ENCODE measurements around the gene DENND5B.
"Not testable (repeated sequence)": the region's sequence is repeated elsewhere in the genome, so short reads cannot be mapped to it uniquely, and the experiment has no call there.

DENND5B gene

GRCh38 chr12:31501014-31501413 lies 89.9 kb downstream of the DENND5B start:
- not testable (repeated sequence) for DNase-seq

DNA sequence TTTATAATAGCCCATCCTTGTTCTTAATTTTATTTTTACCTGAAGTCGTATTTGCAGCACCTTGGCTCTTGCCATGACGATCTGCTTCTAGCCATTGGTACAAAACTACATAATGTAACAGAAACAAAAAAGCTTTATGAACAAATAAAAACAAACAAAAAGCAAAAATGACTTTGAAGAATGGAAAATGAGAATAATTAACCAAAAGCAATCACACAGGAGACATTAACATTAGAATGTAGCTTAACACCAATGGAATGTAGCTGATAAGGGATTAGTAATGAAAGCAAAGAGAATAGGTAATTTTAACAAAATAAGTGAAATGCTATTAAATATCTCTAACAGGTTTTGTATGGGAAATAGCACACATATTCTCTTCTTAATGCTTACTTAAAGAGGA lies 91.4 kb downstream of the DENND5B start:
- no peak for DNase-seq

GRCh38 chr12:31498424-31498823 lies 92.5 kb downstream of the DENND5B start:
- DNase-seq: no peak

DNA sequence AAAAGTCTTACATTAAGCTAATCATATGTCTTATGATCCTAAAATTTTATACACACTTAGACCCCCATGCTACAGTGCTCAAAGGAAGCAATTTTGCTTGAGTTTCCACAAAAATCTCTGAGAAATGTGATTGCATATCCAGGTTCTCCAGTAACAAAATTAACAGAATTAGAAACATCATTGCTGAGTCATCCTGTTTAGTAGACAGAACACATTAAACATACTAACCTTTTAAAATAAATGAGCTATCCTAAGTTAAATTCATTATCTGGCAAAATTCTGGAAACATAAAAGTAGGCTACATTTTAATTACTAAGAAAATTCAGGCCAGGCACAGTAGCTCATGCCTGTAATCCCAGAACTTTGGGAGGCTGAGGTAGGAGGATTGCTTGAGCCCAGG lies 94.7 kb downstream of the DENND5B start:
- DNase-seq: no peak

GRCh38 chr12:31494455-31494854 lies 96.5 kb downstream of the DENND5B start:
- DNase-seq: no peak

DNA sequence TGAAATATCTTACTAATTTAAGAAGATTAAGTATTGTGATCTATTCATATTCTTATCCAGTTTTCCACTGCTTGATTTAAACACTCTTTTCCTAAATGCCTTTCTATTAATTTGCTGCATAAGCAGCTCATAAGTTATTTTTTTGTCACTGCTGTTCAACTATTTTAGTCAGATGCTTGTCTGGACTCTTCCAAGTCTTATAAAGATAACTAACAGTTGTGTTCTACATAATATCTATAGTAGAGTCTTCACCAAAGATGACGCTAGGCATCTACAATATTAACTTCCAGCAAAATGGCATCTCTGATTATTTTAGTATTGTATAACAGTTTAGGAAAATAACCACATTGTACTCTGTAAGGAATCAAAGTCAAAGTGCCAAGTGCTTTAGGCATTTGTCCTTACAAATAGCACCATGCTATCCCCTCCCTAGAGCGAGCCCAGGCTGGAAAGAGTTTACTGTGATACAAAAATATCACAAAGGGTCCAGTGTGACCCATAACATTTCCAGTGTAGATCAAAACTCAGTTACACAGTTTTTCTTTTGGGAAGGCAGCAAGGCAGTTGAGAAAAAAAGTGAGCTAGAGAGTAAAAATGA lies 98.2 kb downstream of the DENND5B start:
- DNase-seq: no peak

GRCh38 chr12:31491841-31492598 lies 98.9 kb downstream of the DENND5B start:
- DNase-seq: no peak

DNA sequence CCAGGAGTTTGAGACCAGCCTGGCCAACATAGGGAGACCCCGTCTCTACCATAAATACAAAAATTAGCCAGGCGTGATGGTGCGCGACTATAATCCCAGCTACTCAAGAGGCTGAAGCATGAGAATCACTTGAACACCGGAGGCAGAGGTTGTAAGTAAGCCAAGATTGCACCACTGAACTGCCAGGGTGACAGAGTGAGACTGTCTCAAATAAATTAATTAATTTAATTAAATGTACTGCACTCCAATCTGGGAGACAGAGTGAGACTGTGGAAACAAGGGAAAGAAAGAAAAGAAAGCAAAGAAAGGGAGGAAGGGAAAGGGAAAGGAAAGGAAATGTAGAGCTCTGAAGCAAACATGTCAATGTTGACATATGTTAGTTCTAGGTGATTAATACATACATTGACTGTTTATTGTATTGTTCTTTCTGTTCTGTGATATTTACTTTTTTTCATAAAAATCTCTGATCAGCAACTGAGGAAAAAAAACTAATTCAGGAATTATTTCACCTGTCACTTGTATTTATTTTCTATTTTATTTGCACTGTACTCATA lies 99.6 kb downstream of the DENND5B start:
- no peak for DNase-seq

DNA sequence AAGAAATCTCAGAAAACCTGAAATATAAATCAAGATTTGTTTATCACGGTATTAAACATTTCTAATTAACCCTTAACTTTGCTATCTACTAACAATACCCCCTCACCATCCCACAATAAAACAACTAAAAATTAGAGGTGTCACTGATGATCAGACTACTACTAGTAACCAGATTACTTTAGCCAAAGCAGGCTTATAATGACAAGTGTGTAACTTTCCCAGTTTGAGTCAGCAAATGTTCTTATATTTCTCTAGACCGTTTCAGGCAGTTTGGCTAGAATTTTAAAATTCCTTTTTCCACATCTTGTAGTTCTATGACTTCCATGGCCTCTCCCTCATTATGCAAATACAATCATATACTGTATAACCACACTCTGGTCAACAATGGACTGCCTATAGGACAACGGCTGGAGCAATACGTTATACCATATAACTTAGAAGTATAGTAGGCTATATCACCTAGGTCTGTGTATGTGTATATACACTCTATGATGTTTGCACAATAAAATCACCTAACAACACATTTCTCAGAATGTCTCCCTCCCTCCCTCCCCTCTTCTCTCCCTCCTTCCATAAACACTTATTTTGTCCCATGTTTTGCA lies 102.1 kb downstream of the DENND5B start:
- no peak for DNase-seq

GRCh38 chr12:31485571-31485970 lies 105.4 kb downstream of the DENND5B start:
- DNase-seq: no peak

- no peak for DNase-seq
Observed at GRCh38 chr12:31482816-31483215, 108.1 kb downstream of the DENND5B start.

DNA sequence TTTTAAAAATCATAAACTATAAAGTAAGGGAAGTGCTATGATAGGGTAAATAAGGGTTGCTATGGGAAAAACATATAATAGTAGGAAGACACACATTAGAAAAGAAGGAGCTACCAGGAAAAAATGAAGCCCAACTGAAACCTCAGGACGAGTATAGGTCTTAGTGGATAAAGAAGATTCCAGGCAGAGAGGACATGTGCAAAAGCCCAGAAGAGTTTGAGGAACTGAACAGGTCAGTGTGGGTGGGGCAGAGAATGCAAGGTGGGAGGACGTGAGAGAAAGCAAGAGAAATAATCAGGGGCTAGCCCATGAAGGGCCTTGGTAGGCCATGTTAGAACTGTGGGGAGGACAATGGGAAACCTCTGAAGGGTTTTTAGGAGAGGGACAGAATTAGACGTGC lies 109.5 kb downstream of the DENND5B start:
- DNase-seq: no peak

DNA sequence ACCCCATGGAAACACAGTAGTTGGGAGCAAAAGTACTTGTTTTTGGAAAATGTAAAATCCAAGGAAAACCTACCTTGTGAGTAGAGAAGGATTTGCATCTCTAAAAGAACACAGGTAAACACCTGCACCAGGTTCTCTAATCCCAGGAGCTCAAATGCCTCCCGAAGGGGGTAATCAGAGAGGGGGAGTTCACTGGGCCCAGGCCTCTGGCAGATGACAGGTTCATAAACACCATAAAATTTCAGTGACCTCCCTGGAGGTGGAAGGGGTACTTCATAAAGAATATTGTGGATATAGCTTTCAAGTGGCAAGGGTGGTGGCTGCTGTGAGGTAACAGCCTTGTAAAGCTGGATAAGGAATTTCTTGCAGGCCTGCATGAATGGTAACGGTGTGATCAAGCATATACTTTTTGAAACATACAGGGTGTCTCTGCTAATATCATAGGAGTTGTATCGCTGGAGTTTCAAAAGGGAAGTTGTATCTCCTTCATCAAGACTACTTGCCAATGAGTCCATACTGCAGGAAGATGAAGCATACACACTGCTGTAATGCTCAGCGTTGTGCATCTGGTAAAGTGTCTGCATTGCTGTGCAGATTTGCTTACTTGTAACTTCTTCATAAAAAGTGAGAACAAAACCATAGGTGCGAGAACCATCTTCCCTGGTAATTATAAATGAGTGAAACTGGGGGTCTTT lies 111.3 kb downstream of the DENND5B start:
- no peak for DNase-seq

- no peak for DNase-seq
Observed at GRCh38 chr12:31478898-31479297, 112.0 kb downstream of the DENND5B start.

DNA sequence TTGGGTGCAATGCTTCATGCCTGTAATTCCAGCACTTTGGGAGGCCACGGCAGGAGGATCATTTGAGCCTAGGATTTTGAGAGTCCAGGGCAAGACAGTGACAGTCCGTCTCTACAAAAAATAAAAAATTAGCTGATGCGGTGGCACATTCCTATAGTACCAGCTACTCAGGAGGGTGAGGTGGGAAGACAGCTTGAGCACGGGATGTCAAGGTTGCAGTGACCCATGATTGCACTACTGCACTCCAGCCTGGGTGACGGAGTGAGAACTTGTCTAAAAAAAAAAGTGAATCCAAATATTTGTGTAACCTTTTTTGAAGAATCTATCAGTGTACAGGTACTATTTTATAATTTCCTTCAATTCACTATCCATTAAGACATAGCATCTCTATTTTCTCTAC lies 112.5 kb downstream of the DENND5B start:
- DNase-seq: no peak

DNA sequence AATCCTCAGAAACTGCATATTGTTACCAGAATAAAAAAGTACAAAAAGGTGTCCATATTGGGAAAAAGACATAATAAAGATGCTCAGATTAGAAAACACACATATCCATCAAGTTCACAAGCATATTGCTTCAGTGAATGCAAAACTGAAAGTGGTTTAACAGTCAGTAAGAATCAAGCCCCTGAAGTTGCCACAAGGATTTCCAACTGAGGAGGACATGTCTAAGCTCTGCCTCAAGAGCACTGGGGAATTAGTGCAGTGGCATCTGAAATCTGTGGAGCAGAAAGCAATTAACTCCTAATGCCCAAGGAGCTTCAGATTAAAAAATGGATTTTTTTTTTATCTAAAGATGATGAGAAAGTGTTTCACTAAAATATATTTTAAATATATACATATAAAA lies 113.2 kb downstream of the DENND5B start:
- no peak for DNase-seq

GRCh38 chr12:31476437-31476836 lies 114.5 kb downstream of the DENND5B start:
- no peak for DNase-seq

DNA sequence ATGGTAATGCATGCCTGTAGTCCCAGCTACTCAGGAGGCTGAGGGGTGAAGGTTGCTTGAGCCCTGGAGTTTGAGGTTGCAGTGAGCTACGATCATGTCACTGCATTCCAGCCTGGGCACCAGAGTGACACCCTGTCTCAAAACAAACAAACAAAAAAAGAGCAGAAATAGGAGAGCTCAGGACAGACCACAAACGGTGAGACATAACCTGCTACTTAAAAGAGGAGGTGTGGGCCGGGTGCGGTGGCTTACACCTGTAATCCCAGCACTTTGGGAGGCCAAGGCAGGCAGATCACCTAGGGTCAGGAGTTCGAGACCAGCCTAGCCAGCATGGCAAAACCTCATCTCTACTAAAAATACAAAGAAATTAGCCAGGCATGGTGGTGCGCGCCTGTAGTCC lies 115.3 kb downstream of the DENND5B start:
- not testable (repeated sequence) for DNase-seq

- no peak for DNase-seq
Observed at GRCh38 chr12:31474751-31475150, 116.2 kb downstream of the DENND5B start.

GRCh38 chr12:31471823-31472222 lies 119.1 kb downstream of the DENND5B start:
- no peak for DNase-seq

DNA sequence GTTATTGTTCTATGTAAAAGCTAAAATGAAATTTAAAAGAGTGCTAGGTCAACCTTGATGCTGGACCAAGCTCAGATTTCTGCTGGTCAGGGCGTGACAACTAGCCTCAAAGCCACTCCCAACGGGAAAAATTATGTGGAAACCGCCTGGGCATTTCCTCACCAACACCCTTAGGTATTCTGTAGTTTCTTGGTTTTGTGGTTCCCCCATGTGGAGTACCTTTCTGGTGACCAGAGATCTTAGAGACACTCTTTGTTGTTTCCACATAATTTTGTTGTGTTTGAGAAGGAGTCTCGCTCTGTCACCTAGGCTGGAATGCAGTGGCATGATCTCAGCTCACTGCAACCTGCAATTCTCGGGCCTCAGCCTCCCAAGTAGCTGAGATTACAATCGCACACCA lies 119.9 kb downstream of the DENND5B start:
- no peak for DNase-seq

GRCh38 chr12:31470459-31470858 lies 120.5 kb downstream of the DENND5B start:
- DNase-seq: no peak

GRCh38 chr12:31466768-31467167 lies 124.2 kb downstream of the DENND5B start:
- no peak for DNase-seq
